HG03521 (cell line): Measurements from ENCODE around the gene ULBP2.
A peak's percentile ranks its signal among the peaks of the same experiment; 100 is the strongest.
"Not testable (repeated sequence)": the region's sequence is repeated elsewhere in the genome, so short reads cannot be mapped to it uniquely, and the experiment has no call there.

Experiments used
- ATAC-seq: cut with Tn5 transposase; IDR thresholded peaks from one replicate; pipeline ENCODE4 v1.9.1; 2021; ENCODE audit warnings: mild to moderate bottlenecking, moderate library complexity; ENCODE audit not compliant: unreplicated experiment

Gene ULBP2

GRCh38 chr6:149948616-149949015 lies 6.8 kb downstream of the ULBP2 start:
- no peak for ATAC-seq

- no peak for ATAC-seq
These were observed 8.6 kb downstream of the ULBP2 start for GRCh38 chr6:149950423-149950822.

DNA sequence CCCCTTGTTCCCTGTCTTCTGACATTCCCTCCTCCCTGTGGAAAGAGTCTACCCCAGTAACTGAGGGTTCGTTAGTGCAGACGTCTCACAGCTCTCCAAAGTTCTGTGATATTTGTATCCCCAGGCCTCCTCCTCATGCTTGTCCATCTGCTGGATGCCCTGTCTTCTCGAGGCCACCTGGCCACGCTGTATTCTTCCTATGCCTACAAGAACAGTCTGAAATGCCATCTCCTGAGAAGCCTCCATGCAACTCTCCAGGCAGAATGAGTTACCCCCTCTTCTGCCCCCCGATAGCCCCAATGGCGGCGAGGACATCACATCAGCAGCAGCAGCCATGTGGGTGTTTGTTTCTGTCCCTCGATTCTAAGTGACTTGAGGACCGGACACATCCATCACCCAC lies 9.3 kb downstream of the ULBP2 start:
- ATAC-seq, result no peak

GRCh38 chr6:149951626-149952025 lies 9.8 kb downstream of the ULBP2 start:
- ATAC-seq, result no peak

- not testable (repeated sequence) for ATAC-seq
These were observed 11.6 kb downstream of the ULBP2 start for GRCh38 chr6:149953390-149953789.

DNA sequence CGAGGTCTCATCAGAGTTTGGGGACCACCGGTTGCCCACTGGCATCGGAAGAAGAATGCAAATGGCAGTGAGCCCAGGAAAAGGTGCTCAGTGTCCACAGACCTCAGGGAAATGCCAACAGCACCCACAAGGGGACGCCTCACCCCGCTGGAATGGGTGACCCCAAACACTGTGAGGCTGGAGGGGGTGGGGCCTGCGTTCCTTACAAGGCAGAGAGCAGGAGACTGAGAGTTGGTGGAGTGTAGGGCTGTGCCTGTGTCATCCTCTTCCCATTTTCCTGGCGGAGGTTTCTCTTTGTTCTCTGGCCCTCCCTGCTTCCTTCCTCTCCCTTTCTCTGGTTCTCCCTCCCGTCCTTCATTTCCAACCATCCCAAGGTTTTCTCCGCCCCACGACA lies 12.1 kb downstream of the ULBP2 start:
- not testable (repeated sequence) for ATAC-seq

GRCh38 chr6:149954328-149954983 lies 12.6 kb downstream of the ULBP2 start:
- ATAC-seq, result not testable (repeated sequence)

- not testable (repeated sequence) for ATAC-seq
These were observed 13.3 kb downstream of the ULBP2 start for GRCh38 chr6:149954984-149955653.

DNA sequence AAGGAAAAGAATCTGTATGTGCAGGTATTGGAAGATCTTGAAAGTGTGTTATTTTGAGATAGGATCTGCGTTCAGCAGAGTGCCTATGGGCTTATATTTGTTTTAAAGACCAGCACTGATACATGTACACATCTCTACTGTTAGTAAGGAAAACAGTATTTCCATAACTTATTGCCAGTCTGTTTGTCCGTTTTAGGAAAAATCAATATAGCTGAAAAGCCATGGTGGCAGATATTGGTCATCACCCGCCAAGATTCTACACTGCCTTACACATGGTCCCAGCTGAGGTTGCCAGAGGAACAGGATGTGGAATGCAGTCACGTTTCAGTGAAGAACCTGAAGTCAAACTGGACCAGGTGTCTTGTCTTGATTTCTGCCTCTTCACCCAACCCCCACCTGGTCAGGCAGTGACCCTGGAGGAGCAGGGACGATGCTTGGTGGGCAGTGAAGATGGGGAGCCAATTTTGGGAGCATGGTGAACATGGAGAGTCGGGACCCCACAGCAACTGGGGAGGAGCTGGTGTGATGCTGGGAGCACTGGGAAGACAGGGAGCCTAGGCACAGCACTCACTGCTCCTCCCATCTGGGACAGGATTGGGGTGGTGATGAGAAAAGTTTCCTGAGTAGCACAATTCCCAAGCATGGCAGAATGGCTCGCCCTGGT lies 14.0 kb downstream of the ULBP2 start:
- not testable (repeated sequence) for ATAC-seq

DNA sequence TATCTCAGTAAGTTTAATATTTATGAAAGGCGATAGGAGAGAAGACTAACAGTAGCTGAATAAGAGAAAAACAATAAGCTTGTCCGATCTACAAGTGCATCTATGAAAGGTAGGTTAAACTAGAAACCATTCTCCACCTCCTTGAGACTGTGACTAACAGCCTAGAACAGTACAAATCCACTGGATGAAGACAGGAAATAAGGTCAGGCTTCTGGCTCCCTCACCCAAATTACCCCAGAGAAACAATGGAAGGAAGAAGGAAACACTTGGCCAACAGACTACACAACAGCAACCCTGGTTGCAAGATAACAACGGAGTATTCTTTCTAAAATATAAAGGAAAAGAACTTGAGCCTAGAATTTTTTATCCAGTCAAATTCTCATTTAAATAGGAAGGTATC lies 16.3 kb downstream of the ULBP2 start:
- not testable (repeated sequence) for ATAC-seq

DNA sequence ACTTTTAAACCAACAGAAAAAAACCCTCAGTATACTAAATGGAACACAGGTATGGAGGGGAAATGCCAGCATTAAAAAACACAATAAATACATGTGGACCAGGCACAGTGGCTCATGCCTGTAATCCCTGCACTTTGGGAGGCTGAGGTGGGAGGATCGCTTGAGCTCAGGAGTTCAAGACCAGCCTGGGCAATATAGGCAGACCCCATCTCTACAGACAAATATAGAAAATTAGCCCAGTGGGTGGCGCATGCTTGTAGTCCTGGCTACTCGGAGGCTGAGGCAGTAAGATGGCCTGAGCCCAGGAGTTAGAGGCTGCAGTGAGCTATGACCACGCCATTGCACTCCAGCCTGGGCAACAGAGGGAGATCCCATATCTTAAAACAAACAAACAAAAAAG lies 18.0 kb downstream of the ULBP2 start:
- not testable (repeated sequence) for ATAC-seq

- no peak for ATAC-seq
These were observed 18.7 kb downstream of the ULBP2 start for GRCh38 chr6:149960488-149960887.

GRCh38 chr6:149961728-149962425 lies 20.1 kb downstream of the ULBP2 start:
- ATAC-seq, result no peak

DNA sequence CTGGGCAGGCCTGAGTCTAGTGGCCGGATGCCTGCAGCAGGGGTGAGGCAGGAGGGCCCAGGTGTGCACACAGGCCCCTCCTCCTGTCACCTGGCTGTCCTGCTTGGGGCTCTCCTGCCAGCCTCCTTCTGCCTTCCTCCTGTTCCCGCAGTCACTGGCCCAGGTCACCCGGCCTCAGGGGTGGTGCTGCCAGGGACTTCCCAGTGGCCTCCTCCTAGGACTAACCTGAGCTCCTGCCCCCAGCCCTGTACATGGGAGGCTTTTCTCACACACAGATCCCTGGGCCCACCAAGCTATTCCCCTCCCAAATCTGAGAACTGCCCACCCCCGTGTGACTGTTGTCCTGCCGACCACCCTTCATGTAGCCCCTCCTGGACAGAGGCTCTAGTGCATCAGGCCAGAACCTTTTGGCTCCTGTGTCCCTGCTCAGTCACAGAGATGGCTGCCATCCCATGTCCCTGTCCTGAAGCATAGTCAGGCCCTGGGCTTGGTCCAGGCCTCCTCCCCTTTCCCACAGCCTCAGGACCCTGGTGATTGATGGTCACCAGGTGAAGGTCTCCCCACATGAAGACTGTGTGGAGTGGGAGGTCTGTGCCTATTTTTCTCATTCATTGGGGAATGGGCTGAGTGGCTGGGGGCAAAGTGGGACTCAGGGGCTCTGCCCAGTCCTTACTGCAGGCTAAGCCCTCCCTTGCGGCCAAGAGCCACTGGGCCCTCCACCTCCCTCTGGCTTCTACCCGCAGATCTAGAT lies 20.8 kb downstream of the ULBP2 start:
- no peak for ATAC-seq

- peak; percentile 25 for ATAC-seq
These were observed 21.3 kb downstream of the ULBP2 start for GRCh38 chr6:149963212-149963461.

DNA sequence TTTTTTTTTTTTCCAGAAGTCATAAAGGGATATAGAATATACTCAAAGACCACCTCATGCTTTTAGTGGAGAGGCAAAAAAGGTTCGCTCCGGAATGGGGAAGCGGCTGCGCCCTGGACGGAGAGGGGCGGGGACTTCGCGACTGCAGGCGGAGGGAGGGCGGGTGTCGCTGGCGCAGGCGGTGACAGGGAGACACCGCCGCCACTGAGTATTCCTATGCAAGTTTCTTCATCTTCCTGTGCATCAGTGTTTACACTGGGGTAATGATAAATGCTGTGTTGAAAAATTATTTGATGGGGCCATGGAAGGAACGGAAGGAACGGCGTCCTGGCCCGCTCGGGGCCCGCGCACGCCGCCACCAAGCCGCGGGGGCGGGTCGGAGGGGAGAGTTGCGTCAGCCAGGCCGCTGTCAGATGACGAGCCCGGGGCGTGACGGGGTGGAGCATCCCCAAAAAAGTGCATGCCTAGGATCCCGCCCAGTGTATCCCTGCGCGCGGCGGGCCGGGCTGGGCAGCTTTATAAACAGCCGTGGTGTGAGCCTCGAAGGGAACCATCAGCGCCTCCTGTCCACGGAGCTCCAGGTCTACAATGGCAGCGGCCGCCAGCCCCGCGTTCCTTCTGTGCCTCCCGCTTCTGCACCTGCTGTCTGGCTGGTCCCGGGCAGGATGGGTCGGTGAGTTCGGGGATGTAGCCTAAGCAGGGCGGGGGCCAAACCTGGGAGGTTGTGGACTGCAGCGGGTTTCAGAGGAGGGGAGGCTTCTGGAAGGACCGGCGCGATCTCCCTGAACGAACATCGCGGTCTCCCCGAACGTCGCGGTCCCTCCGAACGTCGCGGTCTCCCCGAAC lies 21.9 kb downstream of the ULBP2 start, which contains the start of gene ULBP1:
ULBP1 (plus strand) TSS at position 482 of the 846 bp plus-strand sequence; CDS start at position 589, 107 bp downstream.
- ATAC-seq, result peak; percentile 50

DNA sequence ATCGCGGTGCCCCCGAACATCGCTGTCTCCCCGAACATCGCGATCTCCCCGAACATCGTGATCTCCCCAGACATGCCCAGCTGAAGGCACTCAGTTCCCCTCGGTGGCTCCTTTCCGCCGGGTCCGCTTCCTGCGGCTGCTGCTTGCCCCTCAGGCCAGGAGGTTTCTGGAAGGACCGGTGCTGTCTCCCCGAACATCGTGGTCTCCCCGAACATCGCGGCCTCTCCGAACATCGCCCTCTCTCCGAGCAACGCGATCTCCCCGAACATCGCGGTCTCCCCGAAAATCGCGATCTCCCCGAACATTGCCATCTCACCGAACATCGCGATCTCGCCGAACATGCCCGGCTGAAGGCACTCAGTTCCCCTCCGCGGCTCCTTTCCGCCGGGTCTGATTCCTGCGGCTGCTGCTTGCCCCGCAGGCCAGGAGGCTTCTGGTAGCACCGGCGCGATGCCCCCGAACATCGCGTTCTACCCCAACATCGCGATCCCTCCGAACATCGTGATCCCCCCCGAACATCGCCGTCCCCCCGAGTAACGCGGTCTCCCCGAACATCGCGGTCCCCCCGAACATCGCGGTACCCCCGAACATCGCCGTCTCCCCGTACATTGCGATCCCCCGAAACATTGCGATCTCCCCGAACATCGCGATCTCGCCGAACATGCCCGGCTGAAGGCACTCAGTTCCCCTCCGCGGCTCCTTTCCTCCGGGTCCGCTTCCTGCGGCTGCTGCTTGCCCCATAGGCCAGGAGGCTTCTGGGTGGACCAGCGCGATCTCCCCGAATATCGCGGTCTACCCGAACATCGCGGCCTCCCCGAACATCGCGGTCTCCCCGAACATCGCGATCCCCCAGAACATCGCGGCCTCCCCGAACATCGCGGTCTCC lies 22.7 kb downstream of the ULBP2 start:
- no peak for ATAC-seq

DNA sequence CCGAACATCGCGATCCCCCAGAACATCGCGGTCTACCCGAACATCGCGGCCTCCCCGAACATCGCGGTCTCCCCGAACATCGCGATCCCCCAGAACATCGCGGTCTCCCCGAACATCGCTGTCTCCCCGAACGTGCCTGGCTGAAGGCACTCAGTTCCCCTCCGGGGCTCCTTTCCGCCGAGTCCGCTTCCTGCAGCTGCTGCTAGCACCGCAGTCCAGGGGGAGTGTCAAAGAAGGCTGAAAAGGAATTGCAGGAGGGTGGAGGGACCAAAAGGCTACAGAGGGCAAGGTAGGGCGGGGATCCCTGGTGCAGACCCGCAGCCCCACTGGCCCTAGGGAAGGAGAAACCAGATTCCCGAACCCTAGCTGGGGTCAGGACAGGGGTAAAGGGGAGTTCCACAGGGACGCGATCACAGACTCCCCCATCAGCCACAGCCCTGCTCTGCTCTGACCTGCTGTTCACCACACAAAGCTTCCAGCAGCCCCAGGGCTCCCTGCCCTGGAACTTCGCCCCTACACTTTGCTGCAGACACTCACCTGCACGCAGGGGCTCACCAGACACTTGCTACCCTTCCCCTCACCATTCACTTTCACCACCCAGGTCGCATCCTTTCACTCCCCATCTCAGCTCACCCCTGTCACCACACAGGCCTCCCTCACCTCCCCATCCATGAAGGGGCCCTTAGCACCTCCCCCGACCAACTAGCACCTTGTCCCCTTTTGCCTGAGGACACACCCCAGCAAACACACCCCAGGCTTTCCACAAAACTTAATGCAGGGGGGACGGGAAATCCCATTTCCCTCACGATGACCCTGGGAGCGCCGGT lies 23.6 kb downstream of the ULBP2 start:
- ATAC-seq, result no peak
